ENCODE results near the gene C6orf132. TPM values are rescaled to one million over a fixed set of nuclear protein-coding genes. Genes with fewer than 3 reads are reported as not detected.
"Not testable (repeated sequence)": the region's sequence is repeated elsewhere in the genome, so short reads cannot be mapped to it uniquely, and the experiment has no call there.

The C6orf132 gene
- total RNA-seq, 1 experiment from 2014 or later: 66.0 TPM

- no peak overlapping the region for H3K4me3 ChIP-seq (ENCODE audit: low read length)
- no peaks in the 10 kb centered on the region for H3K9me3 ChIP-seq (ENCODE audit: low read length)
- no peak overlapping the region for H2AFZ ChIP-seq (ENCODE audit: low read length)
- no peaks in the 10 kb centered on the region for H3F3A ChIP-seq (ENCODE audit: low read length, unreplicated experiment)
- H3K4me1 ChIP-seq (ENCODE audit: insufficient read depth, low read length): no peaks in the 10 kb centered on the region
- H4K20me1 ChIP-seq (ENCODE audit: low read length): no peaks in the 10 kb centered on the region
- ATAC-seq: no peak
- no peaks in the 10 kb centered on the region for H3K79me2 ChIP-seq (ENCODE audit: low read length)
- H3K9me2 ChIP-seq (replicated peaks; ENCODE audit: low read length): no peaks in the 10 kb centered on the region
- H3K27me3 ChIP-seq (ENCODE audit: low read length): no peaks in the 10 kb centered on the region
- intact Hi-C loops (cut with micrococcal nuclease): no loop called here
- H3K4me2 ChIP-seq (ENCODE audit: low read length): no peak overlapping the region
- H3K36me3 ChIP-seq (ENCODE audit: low read depth, low read length): no peaks in the 10 kb centered on the region
- no peak for DNase-seq
- TF ChIP-seq, protein P1, sequence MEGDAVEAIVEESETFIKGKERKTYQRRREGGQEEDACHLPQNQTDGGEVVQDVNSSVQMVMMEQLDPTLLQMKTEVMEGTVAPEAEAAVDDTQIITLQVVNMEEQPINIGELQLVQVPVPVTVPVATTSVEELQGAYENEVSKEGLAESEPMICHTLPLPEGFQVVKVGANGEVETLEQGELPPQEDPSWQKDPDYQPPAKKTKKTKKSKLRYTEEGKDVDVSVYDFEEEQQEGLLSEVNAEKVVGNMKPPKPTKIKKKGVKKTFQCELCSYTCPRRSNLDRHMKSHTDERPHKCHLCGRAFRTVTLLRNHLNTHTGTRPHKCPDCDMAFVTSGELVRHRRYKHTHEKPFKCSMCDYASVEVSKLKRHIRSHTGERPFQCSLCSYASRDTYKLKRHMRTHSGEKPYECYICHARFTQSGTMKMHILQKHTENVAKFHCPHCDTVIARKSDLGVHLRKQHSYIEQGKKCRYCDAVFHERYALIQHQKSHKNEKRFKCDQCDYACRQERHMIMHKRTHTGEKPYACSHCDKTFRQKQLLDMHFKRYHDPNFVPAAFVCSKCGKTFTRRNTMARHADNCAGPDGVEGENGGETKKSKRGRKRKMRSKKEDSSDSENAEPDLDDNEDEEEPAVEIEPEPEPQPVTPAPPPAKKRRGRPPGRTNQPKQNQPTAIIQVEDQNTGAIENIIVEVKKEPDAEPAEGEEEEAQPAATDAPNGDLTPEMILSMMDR (conservative IDR thresholded peaks at IDR 0.05; ENCODE audit: low read depth, low read length): no peak
- TF ChIP-seq EZH2phosphoT487 (IDR thresholded peaks at IDR 0.05; ENCODE audit: borderline replicate concordance, low read length): no peak
- no peak for TF ChIP-seq EZH2 (IDR thresholded peaks at IDR 0.05; ENCODE audit: low read length, unreplicated experiment)
- H3K9ac ChIP-seq (ENCODE audit: low read length): no peak overlapping the region
- ChIA-PET CTCF (interaction anchor here (0.9 kb wide), 1 partner anchor 22 kb away, joined by 4 read pairs; no protein-coding TSS in a partner anchor), POLR2A (ENCODE audit: unreplicated experiment) (no interaction called here)
- BruUV-seq (replicated peaks): no TSS peak
- no peak overlapping the region for H3K27ac ChIP-seq (ENCODE audit: low read length)
Observed at GRCh38 chr6:42153921-42154320, 11.5 kb upstream of the C6orf132 start.

GRCh38 chr6:42152528-42153213 lies 10.3 kb upstream of the C6orf132 start:
- H3F3A ChIP-seq (ENCODE audit: low read length, unreplicated experiment); H3K4me1 ChIP-seq (ENCODE audit: insufficient read depth, low read length); POLR2A ChIA-PET (ENCODE audit: unreplicated experiment); H3K4me2 ChIP-seq (ENCODE audit: low read length); H3K9ac ChIP-seq (ENCODE audit: low read length); CTCF ChIA-PET; H3K79me2 ChIP-seq (ENCODE audit: low read length); H3K9me3 ChIP-seq (ENCODE audit: low read length); H3K4me3 ChIP-seq (ENCODE audit: low read length); H3K27me3 ChIP-seq (ENCODE audit: low read length); H3K36me3 ChIP-seq (ENCODE audit: low read depth, low read length); intact Hi-C loops (cut with micrococcal nuclease); BruUV-seq (replicated peaks); H4K20me1 ChIP-seq (ENCODE audit: low read length); H2AFZ ChIP-seq (ENCODE audit: low read length); H3K27ac ChIP-seq (ENCODE audit: low read length); H3K9me2 ChIP-seq (replicated peaks; ENCODE audit: low read length): not testable (repeated sequence)
- ATAC-seq: peak; percentile 46
- peak; percentile 43 for DNase-seq

DNA sequence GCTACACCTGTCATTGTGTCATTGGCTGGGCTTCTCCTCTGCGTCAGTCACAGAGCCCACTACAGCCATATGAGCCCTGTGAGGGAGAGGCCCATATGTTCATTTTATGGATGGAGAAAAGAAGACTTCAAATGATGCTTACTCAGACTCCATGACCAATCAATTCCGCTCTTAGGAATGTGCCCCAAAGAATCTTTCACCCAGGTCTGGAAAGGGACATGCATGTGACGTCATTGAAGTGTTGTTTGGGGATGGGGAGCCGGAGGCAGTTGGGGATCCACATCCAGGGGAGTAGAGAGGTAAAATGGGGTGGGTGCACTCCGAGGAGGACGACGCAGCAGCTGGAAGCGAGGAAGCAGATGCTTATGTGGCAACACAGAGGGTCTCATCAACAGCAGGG lies 9.6 kb upstream of the C6orf132 start:
- ChIA-PET POLR2A (ENCODE audit: unreplicated experiment) (no interaction called here), CTCF (no interaction called here)
- H2AFZ ChIP-seq (ENCODE audit: low read length): no peak overlapping the region
- TF ChIP-seq, protein P1 (conservative IDR thresholded peaks at IDR 0.05; ENCODE audit: low read depth, low read length): no peak
- TF ChIP-seq EZH2 (IDR thresholded peaks at IDR 0.05; ENCODE audit: low read length, unreplicated experiment) (no peak), EZH2phosphoT487 (IDR thresholded peaks at IDR 0.05; ENCODE audit: borderline replicate concordance, low read length) (no peak)
- intact Hi-C loops (cut with micrococcal nuclease): no loop called here
- H3K4me2 ChIP-seq (ENCODE audit: low read length): no peak overlapping the region
- no peaks in the 10 kb centered on the region for H3K79me2 ChIP-seq (ENCODE audit: low read length)
- no peaks in the 10 kb centered on the region for H3K9me3 ChIP-seq (ENCODE audit: low read length)
- no peaks in the 10 kb centered on the region for H3K27me3 ChIP-seq (ENCODE audit: low read length)
- no peaks in the 10 kb centered on the region for H3F3A ChIP-seq (ENCODE audit: low read length, unreplicated experiment)
- no peak overlapping the region for H3K4me3 ChIP-seq (ENCODE audit: low read length)
- H3K9ac ChIP-seq (ENCODE audit: low read length): no peak overlapping the region
- H4K20me1 ChIP-seq (ENCODE audit: low read length): no peaks in the 10 kb centered on the region
- ATAC-seq (no peak), DNase-seq (no peak)
- no peaks in the 10 kb centered on the region for H3K36me3 ChIP-seq (ENCODE audit: low read depth, low read length)
- no peaks in the 10 kb centered on the region for H3K9me2 ChIP-seq (replicated peaks; ENCODE audit: low read length)
- BruUV-seq (replicated peaks): no TSS peak
- H3K4me1 ChIP-seq (ENCODE audit: insufficient read depth, low read length): peaks cover 6% of the 10 kb centered on the region; the same call in 1 of the 2 replicates
- no peak overlapping the region for H3K27ac ChIP-seq (ENCODE audit: low read length)

All from PC-3 (cell line).